HCT116 (cell line): ENCODE measurements around the gene NBAS.

Experiments used
- POLR2A ChIP-seq: IDR thresholded peaks from 2 replicates; pipeline ENCODE4 v1.7.0; 2011; ENCODE audit warnings: borderline replicate concordance; ENCODE audit not compliant: insufficient read depth, insufficient read length; ENCODE audit errors: extremely low read depth
- POLR2AphosphoS5 ChIP-seq: IDR thresholded peaks from 2 replicates; pipeline ENCODE4 v1.6.1; 2011; ENCODE audit warnings: mild to moderate bottlenecking, low read depth, low read length, moderate library complexity
- ZFX ChIP-seq: fragments of 450-650 bp; IDR thresholded peaks from 2 replicates; pipeline ENCODE4 v1.6.1; 2017
- ZNF274 ChIP-seq: fragments of 200-500 bp; sonication (Bioruptor generic); IDR thresholded peaks from 2 replicates; pipeline ENCODE4 v1.6.1; 2014; ENCODE audit warnings: mild to moderate bottlenecking, low read depth, low read length, inconsistent platforms
- TF ChIP-seq, protein P1 (sequence below), 3 experiments: fragments of 200-600 bp in 1 of 3; sonication (generic) in 1 of 3; IDR thresholded peaks in 2 of 3; conservative IDR thresholded peaks in 1 of 3; 2 replicates each; pipeline ENCODE4 v1.5.1; 2012 to 2017; ENCODE audit warnings: low read depth in 2 of 3, low read length in 2 of 3, antibody characterized with exemption in 1 of 3, borderline replicate concordance in 1 of 3, control low read depth in 1 of 3, mild to moderate bottlenecking in 1 of 3, mixed read lengths in 1 of 3, mixed run types in 1 of 3, moderate library complexity in 1 of 3; ENCODE audit not compliant: insufficient read depth in 1 of 3

DNA sequence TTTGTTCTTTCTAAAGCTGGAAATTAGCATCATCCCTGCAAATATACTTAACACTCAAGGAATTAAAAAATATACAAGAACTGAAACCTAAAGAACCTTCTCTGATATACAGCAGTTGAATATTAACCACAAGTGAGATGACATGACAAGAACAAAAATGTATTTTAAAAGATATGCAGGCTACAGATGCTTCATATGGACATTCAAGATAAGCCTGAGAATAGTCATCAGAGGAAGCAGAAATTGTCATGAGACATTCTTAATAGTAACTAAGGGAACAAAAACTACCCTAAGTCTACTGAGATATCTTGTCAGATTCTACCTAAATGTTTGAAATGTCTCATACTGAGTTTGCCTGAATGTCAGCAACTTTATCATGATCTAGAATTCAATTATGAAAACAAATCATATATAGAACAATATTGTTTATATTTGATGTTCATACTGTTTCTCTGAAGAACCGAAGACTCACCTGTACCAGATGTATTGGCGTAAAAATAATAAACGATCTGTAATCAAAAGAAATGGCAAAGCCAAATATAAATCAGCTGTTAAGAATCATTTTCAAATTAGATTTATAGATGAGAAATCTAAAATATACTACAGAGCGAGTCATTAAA lies 4.7 kb downstream of the NBAS start:
- TF ChIP-seq, protein P1, sequence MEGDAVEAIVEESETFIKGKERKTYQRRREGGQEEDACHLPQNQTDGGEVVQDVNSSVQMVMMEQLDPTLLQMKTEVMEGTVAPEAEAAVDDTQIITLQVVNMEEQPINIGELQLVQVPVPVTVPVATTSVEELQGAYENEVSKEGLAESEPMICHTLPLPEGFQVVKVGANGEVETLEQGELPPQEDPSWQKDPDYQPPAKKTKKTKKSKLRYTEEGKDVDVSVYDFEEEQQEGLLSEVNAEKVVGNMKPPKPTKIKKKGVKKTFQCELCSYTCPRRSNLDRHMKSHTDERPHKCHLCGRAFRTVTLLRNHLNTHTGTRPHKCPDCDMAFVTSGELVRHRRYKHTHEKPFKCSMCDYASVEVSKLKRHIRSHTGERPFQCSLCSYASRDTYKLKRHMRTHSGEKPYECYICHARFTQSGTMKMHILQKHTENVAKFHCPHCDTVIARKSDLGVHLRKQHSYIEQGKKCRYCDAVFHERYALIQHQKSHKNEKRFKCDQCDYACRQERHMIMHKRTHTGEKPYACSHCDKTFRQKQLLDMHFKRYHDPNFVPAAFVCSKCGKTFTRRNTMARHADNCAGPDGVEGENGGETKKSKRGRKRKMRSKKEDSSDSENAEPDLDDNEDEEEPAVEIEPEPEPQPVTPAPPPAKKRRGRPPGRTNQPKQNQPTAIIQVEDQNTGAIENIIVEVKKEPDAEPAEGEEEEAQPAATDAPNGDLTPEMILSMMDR (IDR thresholded peaks at IDR 0.05 in 2 of 3, conservative IDR thresholded peaks at IDR 0.05 in 1 of 3; ENCODE audit: borderline replicate concordance in 1 of 3, insufficient read depth in 1 of 3, low read depth in 2 of 3, low read length in 2 of 3), result no peak
- TF ChIP-seq ZFX, result no peak
- TF ChIP-seq POLR2A, result no peak
- TF ChIP-seq ZNF274, result no peak
- TF ChIP-seq POLR2AphosphoS5, result no peak
